ENCODE measurements around the gene CCDC146.

DNA sequence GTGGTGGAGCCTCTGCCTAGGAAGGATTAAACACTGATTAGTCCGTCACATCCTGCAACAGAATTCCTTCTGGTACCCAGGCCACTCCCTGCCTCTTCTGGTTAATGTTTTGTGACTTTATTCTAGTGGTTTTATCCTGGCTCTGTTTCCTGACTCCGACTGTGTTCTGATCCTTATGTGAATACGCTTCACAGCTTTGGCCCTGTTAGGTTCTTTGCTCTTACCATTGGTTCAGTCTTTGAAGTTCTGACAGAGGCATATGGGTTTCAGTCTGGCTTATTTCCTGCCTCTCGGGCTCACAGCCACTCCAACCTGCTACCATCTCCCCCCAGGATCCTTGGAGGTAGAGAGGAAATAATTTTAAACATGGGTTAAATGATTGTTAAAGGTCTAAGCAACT is 100.4 kb downstream of the CCDC146 start:
- no peak for TF ChIP-seq CTCF (IDR thresholded peaks at IDR 0.05)
- no peak for TF ChIP-seq POLR2AphosphoS5 (IDR thresholded peaks at IDR 0.05)
